ENCODE data around the gene AHRR.

DNA sequence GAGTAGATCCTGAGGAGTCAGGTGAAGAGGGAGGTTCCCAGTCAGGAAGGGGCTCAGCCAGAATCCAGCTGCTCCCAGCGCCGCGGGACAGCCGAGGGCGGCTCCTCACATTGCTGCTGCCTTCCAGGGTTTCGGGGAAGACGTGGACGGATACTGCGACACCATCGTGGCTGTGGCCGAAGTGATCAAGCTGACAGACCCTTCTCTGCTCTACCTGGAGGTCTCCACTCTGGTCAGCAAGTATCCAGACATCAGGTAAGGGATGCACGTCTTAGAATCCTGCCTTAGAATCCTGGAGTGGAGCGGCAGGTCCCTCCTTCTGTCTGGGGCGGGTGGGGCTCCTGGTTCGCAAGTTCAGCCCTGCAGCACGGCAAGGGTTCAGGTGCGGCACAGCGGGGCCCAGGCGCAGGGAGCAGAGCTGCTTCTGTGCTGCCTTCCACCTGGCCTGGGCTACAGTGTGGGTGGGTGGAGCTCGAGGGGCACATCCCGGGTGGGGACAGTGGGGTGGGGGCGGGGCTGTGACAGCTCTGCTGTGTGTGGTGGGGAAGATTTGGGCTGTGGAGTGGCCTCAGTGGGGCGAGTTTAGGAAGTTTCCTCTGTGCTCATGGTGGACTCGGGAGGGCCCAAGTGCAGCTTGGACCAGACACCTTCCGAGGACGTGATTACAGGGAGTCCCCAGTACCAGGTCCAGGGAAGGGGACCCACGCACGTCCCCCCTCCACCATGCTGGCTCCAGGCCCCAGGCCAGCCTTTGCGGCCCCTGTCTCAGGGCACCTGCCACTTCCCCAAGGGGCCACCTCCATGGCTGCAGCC, 144.3 kb downstream of the AHRR start:
- TF ChIP-seq, protein P1, sequence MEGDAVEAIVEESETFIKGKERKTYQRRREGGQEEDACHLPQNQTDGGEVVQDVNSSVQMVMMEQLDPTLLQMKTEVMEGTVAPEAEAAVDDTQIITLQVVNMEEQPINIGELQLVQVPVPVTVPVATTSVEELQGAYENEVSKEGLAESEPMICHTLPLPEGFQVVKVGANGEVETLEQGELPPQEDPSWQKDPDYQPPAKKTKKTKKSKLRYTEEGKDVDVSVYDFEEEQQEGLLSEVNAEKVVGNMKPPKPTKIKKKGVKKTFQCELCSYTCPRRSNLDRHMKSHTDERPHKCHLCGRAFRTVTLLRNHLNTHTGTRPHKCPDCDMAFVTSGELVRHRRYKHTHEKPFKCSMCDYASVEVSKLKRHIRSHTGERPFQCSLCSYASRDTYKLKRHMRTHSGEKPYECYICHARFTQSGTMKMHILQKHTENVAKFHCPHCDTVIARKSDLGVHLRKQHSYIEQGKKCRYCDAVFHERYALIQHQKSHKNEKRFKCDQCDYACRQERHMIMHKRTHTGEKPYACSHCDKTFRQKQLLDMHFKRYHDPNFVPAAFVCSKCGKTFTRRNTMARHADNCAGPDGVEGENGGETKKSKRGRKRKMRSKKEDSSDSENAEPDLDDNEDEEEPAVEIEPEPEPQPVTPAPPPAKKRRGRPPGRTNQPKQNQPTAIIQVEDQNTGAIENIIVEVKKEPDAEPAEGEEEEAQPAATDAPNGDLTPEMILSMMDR (IDR thresholded peaks at IDR 0.05 in 2 of 3, conservative IDR thresholded peaks at IDR 0.05 in 1 of 3; ENCODE audit: control insufficient read depth in 2 of 3, extremely low read depth in 1 of 3, insufficient read depth in 1 of 3, low read depth in 3 of 3, low read length in 3 of 3): no peak
- TF ChIP-seq SMARCA5 (IDR thresholded peaks at IDR 0.05): no peak
- TF ChIP-seq PAX5 (IDR thresholded peaks at IDR 0.05; ENCODE audit: borderline replicate concordance, low read depth, low read length): no peak
- TF ChIP-seq TAF1 (IDR thresholded peaks at IDR 0.05; ENCODE audit: borderline replicate concordance, low read depth, low read length): no peak

Measured in GM12878 (cell line).